M059J (cell line): ENCODE data around the gene IPP. TPM values are rescaled to one million over a fixed set of nuclear protein-coding genes. Genes with fewer than 3 reads are reported as not detected.
"Not testable (repeated sequence)": the region's sequence is repeated elsewhere in the genome, so short reads cannot be mapped to it uniquely, and the experiment has no call there.

ENCODE experiments used
- DNase-seq: peaks from one replicate; pipeline ENCODE4 v3.0.0-alpha.2; 2012; ENCODE audit warnings: low read depth
- total RNA-seq: library from RNA; depleted of rRNA; stranded (reverse); fragments of >200 nt; shearing (Covaris generic); gene quantifications from 2 replicates; pipeline ENCODE4 v1.2.3, GENCODE V29; 2014

The IPP gene
- total RNA-seq, 1 experiment from 2014 or later, result 7.8 TPM

DNA sequence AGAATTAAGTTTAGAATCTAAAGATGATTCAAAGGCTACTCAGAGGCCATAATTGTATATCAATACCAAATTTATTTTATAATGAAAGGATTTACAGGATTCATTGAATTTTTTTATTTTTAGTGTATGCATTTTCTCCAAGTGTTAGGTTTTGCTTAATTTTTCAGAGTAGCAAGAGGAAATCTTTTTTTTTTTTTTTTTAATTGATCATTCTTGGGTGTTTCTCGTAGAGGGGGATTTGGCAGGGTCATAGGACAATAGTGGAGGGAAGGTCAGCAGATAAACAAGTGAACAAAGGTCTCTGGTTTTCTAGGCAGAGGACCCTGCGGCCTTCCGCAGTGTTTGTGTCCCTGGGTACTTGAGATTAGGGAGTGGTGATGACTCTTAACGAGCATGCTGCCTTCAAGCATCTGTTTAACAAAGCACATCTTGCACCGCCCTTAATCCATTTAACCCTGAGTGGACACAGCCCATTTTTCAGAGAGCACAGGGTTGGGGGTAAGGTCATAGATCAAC, 10.8 kb downstream of the IPP start:
- DNase-seq, result not testable (repeated sequence)

DNA sequence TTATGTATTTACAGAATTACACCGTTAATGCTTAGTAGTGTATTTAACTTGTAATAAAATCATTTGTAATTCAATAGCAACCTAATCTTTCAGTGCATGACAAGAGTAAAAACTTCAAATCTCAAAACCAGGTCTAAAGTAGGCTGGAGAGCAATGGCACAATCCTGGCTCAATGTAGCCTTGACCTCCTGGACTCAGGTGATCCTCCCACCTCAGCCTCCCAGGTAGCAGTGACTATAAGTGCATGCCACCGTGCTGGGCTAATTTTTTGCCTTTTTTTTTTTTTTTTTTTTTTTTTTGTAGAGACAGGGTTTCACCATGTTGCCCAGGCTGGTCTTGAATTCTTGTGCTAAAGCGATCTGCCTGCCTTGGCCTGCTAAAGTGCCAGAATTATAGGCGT, 11.3 kb downstream of the IPP start:
- DNase-seq, result no peak

DNA sequence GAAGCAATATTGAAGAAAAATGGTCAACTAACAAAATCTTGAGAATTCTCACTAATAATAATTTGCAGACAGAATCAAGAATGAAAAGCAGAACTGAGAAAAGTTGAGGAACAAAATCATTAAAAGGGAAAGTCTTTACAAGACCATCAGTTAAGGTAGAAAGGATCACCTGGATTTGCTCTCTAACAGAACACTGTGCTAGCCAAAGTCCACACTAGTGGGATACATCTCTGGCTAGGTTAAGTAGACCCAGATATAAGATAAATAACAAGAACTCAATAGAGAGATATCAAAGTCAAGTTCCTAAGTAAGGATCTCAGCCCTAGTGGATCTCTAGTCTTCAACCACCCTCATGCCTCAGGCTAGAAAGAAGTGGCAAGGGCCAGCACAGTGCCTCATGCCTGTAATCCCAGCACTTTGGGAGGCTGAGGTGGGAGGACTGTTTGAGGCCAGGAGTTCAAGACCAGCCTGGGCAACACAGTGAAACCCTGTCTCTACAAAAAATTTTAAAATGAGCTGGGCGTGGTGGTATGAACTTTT, 19.6 kb downstream of the IPP start:
- DNase-seq, result no peak

DNA sequence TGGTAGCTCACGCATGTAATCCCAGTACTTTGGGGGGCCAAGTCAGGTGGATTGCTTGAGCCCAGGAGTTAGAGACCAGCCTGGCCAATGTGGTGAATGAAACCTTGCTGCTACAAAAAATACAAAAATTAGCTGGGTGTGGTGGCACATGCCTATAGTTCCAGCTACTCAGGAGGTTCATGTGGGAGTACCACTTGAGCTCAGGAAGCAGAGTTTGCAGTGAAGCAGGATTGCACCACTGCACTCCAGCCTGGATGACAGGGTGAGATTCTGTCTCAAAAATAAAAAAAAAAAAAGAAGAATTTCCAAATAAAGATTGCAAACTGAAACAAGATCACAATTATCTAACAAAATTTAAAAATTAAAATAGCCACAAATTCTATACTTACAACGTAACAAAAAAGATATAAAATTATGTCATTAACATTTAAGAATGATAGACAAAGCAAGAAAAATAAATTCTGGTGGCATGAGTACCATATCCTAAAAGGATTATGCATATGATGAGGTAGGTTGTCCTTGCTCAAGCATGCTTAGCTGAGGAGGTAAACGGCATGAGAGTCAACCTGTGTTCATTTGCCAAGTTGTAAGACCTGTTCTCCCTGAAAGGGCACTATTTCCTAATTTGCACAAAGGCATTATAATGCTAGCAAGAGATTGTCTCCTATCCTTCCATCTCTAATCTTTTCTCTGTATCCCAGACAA, 20.2 kb downstream of the IPP start:
- no peak for DNase-seq

DNA sequence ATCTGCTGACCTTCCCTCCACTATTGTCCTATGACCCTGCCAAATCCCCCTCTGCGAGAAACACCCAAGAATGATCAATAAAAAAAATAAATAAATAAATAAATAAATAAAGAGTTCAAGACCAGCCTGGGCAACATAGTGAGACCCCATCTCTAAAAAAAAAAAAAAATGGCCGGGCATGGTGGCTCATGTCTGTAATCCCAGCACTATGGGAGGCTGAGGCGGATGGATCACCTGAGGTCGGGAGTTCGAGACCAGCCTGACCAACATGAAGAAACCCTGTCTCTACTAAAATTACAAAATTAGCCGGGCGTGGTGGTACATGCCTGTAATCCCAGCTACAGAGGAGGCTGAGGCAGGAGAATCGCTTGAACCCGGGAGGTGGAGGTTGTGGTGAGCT, 24.4 kb downstream of the IPP start:
- not testable (repeated sequence) for DNase-seq

DNA sequence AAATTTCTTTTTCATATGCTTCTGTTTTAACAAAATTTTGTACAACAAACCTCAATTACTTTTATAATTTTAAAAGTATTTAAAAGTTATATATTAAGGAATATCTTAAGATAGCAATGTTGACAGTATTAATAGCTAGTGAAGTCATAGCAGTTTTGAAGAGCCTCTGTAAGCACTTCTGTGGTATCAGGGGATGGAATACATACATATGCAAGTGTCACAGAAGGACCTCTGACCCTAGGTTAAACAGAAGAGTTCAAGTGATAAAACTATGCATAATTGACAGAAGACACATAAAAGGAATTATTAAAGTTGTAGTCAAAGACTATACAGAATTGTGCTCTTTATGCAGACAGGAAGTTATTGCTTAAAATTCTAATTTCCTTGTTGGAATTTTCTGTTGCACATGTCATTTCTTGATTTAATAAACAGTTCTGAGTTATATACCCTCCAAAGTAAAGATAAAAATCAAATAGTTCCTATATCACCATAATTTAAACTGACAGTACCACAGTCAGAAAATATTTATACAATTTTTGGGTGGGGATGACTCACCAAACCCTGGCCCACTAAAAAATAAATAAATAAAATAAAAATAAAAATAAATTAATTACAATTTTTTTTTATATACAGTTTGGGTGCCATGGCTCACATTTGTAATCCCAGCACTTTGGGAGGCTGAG, 27.1 kb downstream of the IPP start:
- no peak for DNase-seq

DNA sequence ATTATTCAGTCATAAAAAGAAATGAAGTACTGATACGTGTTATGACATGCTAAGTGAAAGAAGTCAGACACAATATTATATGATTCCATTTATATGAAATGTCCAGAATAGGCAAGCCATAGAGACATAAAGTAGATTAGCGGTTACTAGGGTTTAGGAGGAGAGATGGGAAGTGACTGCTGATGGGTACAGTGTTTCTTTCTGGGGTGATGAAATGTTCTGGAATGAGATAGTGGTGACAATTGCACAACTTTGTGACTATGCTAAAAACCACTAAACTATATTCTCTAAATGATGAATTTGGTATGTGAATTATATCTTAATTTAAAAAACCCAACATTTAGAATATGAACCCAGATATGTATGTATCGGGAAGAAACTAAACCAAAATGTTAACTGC, 27.6 kb downstream of the IPP start:
- peak; percentile 15 for DNase-seq

DNA sequence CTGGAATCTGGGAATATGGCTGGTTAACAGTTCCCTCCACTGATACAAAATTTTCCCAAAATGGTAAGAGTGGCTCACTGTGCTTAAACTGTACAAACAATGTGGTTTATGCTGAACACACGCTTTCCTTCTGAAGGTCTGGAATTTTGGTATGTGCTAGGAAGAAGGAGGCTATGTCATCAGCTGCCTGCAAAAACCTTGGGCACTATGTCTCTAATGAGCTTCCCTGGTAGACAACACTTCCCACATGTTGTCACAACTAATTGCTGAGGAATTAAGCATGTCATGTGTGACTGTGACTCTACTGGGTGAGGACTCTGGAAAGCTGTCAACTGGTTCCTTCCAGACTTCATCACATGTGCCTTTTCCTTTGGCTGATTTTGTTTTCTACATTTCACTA, 29.2 kb downstream of the IPP start:
- DNase-seq, result no peak

DNA sequence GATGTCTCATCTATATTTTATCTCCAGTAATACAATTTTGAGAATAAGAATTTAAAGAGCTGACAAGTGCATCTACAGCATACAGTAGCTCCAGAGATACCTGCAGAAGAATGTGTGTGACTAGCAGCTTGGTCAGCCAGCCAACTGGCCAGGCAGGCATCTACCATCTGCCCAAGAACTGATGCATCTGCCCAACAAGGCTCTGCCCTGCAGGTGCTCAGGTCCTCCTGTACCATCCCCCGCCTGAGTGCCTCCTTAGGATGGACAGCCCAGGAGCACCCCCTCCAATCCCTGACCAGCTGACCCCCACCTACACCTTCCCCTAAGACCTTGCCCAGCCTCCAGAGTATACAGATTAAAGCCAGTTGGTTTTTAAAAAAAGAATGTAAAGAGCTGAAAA, 32.2 kb downstream of the IPP start:
- no peak for DNase-seq

DNA sequence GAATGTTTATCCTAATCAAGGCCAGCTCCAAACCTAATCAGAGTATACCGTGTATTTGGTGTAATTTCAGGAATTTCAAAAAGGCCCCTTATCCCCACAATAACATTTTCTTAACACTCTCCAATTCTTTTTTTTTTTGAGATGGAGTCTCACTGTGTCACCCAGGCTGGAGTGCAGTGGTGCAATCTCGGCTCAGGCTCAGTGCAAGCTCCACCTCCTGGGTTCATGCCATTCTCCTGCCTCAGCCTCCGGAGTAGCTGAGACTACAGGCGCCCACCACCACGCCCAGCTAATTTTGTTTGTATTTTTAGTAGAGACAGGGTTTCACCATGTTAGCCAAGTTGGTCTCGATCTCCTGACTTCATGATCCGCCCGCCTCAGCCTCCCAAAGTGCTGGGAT, 33.1 kb downstream of the IPP start:
- DNase-seq, result not testable (repeated sequence)

DNA sequence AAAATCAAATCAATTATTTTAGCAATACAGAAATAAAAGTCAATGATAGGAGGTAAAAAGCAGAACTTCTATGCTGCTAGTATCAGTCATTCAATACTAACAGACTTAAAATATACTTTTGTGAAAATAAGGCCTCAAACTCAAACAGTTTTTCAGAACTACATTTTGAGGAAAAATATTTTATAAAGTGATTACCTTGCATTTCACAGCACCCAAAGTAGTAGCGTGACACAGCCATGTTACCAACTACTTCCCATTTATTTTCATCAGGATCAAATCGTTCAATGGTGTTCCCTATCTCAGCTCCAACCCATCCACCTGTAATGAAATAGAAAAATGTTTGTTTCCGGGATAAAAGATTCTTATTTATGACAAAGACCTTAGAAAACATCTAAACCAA, 33.8 kb downstream of the IPP start:
- no peak for DNase-seq

DNA sequence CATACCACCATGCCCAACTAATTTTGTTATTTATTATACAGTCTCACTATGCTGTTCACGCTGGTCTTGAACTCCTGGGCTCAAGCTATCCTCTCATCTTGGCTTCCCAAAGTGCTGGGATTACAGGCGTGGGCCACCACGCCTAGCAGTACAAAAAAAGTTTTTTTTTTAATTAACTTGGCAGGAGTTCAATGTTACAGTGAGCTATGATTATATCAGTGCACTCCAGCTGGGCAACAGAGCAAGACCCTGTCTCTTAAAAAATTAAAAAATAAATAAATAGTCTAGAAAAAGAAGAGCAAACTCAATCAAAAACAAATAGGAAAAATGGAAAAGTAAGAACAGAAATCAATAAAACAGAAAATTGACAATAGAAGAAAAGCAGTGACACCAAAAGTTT, 36.7 kb downstream of the IPP start:
- DNase-seq, result no peak

DNA sequence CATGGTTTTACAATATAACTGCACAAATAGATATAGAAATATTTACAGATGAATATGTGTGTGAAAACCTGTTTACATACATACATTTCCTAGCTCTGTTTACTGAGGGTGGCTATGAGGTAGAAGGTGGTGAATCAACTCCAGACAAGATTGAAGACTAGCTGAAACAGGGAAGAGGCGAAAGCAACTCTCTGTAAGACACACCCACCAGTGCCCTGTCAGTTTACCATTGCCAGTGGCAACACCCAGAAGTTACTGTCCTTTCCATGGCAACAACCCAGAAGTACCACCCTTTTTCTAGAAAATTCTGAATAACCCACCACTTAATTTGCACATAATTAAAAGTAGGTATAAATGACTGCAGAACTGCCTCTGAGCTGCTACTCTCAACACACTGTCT, 45.8 kb downstream of the IPP start:
- no peak for DNase-seq

DNA sequence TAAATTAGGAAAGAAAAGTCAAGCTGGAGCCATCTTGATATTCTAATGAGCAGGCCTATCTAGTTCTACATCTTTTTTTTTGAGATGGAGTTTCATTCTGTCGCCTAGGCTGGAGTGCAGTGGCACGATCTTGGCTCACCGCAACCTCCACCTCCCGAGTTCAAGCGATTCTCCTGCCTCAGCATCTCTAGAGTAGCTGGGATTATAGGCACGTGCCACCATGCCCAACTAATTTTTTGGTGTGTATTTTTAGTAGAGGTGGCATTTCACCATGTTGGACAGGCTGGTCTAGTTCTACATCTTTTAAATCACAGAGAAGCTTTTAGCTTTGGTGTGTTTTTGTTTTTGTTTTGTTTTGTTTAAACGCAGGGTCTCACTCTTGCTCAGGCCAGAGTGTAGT, 55.6 kb downstream of the IPP start:
- no peak for DNase-seq

DNA sequence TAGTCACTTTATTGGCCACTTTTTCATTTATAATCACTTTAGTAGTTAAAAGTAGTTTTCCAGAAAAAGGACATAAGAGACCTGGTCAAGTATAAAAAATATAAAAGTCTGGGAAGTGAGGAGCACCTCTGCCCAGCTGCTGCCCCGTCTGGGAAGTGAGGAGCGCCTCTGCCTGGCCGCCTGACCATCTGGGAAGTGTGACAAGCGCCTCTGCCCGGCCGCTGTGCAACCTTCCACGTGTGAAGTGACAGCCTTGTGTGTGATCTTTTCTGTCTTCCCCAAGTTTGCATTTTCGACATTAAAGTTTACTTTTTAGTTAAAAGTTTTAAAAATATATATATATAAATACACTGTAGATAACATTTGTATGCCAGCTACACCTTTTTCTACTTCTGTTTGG, 56.6 kb downstream of the IPP start:
- not testable (repeated sequence) for DNase-seq

DNA sequence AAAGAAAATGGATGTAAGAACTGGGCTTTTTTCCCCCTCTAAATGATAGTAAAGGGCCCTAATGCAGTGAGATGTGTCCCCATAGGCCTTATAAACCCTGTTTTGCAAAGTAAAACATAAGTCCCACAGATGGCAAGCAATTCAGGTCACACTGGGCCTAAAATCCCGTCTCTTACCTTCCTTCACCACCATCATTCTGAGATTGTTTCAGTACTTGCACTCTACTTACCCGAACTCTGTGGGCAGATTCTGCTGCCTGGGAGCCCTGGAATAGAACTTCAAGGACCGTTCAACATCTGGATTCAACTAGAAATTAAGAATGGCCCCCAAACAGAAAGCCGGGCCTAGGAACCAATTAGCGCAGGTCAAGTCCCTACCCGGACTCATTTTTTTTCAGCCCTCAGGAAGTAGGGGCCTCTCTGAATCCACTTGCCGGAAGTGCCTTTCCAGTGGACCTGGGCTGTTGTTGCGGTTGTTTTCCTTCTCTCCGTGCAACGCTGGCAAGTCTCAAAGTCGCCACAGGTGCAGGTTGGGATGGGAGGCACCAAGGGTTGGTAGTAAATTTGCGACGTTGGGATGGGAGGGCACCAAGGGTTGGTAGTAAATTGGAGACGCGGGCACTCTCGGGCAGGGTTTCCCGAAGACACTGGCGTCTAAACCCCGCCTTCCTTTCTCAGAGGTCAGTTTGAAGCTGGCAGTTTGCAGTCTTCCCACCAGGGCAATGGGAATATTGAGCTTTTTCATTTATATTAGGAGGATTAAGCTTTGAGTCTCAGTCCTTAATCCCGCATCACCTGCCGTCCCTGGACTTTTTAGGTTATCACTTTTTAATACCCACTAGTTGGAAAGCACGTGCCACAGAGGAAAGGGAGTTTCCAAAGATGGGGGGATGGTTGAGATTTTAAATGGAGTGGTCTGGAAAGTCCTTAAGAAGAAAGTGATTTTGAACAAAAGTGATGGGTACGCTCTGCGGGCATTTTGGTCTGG, 62.4 kb downstream of the IPP start, which contains the start of gene TMEM69:
TSS of gene TMEM69 (plus strand) at position 428 of the 987 bp plus-strand sequence. CDS start 2,888 bp downstream, outside the sequence.
- peak; percentile 88 for DNase-seq

DNA sequence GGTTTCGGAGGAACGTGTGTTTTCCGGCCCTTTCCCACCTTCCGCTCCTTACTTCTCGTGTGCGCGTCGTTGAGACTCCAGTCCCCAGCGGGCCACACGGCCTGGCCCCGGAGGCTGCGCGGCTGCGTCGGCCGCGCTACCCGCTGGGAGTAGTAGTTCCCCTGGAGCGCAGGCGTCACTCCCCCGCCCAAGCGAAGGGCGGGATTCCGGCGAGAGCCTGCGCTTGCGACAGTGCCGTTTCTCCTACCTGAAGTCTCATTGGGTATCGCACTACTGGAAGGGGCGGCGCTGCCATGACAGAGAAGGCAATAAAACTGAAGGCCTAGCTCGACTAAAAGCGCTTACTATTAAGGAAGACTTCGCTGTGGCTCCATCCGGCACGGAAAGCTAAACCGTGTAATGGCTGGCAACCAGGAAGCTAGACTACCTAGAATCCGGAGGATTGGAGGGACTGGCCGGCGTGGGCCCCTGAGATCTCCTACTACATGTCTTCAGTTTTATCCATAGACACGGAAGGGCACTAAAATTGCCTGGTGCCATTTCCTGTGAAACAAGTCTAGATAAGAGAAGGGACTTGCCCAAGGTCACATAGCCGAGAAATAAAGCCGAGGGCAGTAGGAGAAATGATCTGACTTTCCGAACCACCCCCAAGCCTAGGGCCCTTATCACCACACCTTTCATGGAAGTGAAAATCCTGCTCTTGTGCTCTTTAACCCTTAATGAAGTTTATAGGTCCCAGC, 63.3 kb downstream of the IPP start:
- DNase-seq, result peak; percentile 99

DNA sequence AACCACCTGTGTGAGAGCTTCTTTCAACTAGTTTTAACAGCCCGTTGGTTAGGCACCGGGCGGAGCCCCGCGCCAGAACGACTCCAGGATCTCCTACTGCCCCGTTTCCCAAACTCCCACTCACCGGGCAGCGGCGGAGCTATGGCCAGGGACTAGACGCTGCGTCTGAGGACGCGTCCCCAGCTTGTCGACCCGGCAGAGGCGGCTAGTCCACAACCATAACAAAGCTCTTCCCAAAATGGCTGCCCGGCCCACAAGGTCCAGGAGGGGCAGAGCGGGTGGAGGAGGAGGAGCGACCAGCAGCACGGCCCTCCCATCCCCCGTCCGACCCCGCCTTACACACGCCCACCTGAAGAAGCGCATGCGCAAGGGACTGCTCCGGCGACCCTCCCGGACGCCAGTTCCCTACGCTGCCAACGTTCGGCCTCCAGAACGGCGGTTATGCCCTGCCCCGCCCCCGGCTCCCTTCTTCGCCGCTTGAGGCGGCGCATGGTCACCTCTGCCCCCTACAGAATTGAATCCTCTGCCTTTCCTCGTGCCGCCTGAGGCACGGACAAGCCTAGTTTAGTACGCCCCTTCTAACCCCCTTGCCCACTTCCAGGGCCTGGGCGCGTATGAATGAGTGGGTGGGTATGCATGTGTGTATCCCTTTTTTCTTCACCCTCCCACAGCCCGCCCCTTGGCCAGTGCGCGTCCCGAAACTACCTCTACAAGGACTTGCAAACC, 64.0 kb downstream of the IPP start, which contains the start of gene GPBP1L1:
TSS of gene GPBP1L1 (minus strand) at position 246 of the 726 bp plus-strand sequence. CDS start 27,446 bp downstream, outside the sequence.
- peak; percentile 95 for DNase-seq

DNA sequence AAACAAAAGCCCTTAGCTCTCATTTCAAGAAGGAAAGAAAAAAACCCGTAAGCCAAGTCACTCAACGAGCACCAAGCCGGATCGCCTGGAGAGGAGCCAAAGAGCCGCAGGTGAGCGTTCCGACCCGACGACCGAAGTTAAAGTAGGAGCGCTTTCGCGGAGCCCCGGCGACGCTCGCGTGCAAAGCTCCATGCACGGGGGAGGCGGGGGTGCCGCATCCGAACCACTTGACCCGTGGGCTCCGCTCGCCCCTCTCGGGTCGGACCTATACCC, 64.5 kb downstream of the IPP start:
- peak; percentile 63 for DNase-seq

DNA sequence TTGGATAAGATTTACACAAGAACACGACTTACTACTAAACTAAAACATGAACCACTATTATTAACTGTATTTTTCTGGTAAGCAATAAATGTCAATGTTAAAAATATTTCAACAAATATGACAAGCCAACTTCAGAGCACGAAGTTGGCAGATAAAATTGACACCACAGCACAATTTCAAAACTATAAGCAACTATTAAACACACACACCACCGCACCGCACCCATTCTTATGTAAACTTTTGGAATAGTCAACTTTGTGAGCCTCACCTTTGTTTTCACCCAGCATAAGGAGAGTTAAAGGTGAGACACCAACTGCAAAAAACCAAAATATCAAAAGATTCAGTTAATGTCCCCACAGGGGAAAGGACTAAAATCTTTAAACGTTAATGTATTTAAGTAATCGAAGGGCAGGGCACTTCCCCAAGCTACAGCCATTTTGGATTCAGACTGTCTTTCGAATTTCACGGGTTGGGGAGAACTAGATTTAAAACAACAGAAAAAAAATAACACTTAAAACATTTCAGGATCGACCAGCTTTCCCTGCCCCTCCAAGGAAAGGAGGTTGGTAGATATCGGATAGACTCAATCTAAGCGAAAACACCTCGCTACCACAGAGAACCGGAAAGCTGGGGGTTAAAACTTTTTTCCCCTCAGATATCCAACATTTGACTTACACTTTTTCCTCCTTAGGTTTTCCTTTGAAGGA, 65.0 kb downstream of the IPP start:
- no peak for DNase-seq
